Adrenal gland (tissue), 5 donors: ENCODE results near the gene CCAR1.

Experiments used
- POLR2A ChIP-seq, 2 donors: fragments of 450-650 bp; IDR thresholded peaks; one replicate each; pipeline ENCODE4 v1.6.1; 2017; ENCODE audit warnings: antibody characterized with exemption in 2 of 2, mild to moderate bottlenecking in 2 of 2, moderate library complexity in 1 of 2
- TF ChIP-seq, protein P1 (sequence below), 6 experiments: fragments of 450-650 bp in 4 of 6; fragments of 200-600 bp in 2 of 6; sonication (generic) in 1 of 6; IDR thresholded peaks; 1 replicate in 5 of 6; 2 replicates in 1 of 6; pipeline versions ENCODE4 v1.5.1 to v1.8.0; 2016 to 2021; ENCODE audit warnings: antibody characterized with exemption in 6 of 6, mild to moderate bottlenecking in 2 of 6, moderate library complexity in 1 of 6
- donor health status: DM: no; HTN: no; CAD: no.

DNA sequence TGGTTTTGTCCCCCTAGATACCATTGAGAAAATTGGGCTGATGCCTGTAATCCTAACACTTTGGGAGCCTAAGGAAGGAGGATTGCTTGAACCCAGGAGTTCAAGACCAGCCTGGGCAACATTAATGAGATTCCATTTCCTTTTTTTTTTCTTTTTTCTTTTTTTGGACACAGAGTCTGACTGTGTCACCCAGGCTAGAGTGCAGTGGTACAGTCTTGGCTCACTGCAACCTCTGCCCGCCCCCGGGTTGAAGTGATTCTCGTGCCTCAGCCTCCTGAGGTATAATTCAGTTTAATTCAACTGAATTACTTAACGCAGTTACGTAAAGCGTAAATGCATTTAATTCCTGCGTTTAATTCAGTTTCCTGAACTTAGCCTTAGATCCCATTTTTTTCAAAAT, 13.3 kb downstream of the CCAR1 start:
- TF ChIP-seq, protein P1, sequence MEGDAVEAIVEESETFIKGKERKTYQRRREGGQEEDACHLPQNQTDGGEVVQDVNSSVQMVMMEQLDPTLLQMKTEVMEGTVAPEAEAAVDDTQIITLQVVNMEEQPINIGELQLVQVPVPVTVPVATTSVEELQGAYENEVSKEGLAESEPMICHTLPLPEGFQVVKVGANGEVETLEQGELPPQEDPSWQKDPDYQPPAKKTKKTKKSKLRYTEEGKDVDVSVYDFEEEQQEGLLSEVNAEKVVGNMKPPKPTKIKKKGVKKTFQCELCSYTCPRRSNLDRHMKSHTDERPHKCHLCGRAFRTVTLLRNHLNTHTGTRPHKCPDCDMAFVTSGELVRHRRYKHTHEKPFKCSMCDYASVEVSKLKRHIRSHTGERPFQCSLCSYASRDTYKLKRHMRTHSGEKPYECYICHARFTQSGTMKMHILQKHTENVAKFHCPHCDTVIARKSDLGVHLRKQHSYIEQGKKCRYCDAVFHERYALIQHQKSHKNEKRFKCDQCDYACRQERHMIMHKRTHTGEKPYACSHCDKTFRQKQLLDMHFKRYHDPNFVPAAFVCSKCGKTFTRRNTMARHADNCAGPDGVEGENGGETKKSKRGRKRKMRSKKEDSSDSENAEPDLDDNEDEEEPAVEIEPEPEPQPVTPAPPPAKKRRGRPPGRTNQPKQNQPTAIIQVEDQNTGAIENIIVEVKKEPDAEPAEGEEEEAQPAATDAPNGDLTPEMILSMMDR (IDR thresholded peaks at IDR 0.05): no peak
- no peak for TF ChIP-seq POLR2A (IDR thresholded peaks at IDR 0.05)
